ENCODE results near the gene TTC22.
"Not testable (repeated sequence)": the region's sequence is repeated elsewhere in the genome, so short reads cannot be mapped to it uniquely, and the experiment has no call there.

TTC22 gene

DNA sequence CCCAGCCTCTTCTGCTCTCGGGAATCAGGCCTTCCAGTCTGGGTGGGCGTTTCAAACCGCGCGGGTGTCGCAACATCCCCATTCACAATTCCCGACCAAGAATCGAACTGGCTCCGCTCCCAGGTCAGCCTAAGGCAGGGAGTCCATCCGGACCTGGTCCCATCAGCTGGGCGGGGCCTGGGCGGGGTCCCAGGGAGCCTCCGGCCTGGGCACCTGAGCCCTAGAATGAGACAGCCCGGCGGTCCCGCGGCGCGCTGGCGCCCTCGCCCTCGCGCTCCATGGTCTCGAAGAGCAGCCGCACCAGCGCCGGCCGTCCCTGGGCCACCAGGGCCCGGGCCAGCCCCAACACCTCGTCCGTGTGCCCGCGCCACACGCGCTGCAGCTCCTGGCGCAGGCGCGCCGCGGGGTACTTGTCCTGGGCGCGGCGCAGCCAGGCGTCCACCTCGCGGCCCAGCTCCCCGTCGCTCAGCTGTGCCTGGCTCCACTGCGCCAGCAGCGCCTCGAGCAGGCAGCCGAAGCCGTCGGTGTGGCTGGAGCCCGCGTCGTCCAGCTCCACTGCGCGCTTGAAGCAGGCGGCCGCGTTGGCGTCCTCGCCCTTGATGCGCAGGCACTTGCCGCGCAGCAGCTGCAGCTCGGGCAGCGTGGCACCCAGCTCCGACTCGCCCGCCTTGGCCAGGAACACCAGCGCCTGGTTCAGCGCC is 19.9 kb downstream of the TTC22 start:
- no peak for DNase-seq

DNA sequence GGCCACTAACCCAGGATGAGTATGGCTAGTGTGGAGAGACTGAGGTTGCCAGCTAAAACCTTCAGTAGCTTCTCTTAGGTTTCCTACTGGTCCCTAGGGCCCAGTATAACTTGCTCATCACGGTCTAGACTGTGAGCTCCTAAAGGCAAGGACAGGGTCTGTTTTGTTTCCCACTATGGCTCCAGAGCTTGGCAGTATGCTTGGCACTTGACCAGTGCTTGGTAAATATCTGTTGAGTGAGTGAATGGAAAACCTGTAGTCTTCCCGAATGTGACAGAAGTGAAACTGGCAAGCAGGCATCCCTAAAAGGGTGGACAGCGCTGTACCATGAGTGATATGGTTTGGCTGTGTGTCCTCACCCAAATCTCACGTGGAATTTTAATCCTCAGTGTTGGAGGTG is 23.7 kb downstream of the TTC22 start:
- DNase-seq = no peak

DNA sequence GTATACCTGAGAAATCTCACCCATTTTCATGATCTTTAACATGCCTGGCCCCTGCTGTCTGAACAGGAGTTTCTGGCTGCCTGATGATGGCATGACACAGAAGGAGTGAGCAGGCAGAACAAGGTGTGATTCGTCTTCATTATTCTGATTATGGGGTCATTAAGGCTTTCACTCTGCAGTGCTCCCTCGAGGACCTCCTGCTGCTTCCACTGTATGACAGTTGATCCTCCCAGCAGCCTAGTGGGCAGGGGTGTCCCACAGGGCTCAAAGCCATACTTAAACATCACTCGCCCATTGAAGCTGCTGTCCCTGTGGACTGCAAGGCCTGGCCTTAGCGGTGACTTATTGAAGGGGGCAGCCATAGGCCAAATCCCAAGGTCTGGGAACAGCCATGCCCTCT is 24.1 kb downstream of the TTC22 start:
- no peak for DNase-seq

DNA sequence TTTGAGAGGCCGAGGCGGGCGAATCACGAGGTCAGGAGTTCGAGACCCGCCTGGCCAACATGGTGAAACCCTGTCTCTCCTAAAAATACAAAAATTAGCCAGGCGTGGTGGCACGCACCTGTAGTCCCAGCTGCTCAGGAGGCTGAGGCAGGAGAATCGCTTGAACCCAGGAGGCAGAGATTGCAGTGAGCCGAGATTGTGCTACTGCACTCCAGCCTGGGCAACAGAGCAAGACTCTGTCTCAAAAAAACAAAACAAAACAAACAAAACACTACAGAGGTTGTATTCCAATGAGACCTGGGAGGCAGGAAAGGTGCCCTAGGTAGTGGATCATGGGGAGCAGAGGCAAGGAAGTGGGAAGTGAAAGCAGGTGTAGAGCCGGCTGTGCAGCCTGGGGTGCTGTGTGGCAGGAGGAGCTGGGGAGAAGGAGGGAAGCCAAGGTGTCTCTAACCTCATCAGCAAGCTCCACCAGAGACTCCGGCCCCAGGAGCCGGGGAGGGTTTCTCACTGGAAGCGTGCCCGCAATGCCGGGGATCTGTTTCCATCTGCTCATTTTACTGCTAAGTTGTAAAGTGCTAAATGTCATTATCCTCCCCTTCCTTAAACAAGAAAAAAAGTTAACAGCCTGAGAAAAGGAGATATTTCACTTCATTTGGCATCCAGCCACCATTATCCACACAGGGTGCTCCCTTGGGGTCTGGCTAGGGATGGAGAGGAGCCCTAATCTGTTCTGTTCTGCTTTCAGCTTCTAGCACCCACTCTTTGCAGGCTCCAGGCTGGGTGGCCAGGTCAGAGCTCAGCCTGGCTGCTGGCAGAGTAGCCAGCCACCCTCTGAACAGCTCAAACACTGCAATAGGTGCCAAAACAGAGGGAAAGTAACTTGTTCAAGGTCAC is 25.0 kb downstream of the TTC22 start:
- DNase-seq = not testable (repeated sequence)

DNA sequence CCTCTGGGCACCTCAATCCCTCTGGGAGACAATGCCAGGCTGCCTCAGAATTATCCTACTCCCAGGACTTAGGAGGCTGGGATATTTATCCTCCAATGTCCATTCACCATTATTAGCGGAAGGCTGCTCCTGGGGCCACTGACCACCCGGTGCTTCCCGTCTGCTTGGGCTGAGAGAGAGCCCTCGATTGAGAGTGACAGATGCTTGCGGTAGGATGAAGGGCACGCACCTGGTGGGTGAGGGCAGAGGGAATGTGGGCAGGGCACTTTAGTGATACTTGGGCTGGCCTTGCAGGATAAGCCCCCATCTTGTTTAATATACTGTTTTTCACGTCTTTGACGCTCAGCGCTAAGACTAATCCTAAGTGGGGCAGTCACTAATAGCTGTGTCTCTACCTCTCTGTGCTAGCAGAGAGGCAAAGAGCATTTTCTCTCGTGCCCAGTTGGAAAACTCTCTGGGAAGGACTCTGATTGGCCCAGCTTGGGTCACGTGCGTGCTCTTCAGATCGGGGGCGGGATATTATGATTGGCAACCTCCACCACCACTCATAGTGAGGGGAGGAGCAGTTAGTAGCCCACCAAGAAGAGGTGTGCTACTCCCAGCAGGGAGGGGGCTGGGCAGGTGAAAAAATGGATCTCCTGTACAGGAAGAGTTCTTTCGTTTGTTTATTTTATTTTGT is 26.2 kb downstream of the TTC22 start:
- peak; percentile 42 for DNase-seq

DNA sequence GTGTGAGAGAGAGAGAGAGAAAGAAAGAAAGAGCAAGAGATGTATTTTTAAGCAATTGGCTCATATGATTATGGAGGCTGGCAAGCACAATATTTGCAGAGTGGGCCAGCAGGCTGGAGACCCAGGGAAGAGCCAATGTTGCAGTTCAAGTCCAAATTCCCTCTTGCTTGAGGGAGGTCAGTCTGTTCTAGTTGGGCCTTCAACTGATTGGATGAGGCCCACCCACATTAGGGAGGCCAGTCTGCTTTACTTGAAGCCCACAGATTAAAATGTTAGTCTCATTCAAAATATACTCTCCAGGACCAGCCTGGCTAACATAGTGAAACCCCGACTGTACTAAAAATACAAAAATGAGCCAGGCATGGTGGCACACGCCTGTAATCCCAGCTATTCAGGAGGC is 28.2 kb downstream of the TTC22 start:
- DNase-seq = no peak

DNA sequence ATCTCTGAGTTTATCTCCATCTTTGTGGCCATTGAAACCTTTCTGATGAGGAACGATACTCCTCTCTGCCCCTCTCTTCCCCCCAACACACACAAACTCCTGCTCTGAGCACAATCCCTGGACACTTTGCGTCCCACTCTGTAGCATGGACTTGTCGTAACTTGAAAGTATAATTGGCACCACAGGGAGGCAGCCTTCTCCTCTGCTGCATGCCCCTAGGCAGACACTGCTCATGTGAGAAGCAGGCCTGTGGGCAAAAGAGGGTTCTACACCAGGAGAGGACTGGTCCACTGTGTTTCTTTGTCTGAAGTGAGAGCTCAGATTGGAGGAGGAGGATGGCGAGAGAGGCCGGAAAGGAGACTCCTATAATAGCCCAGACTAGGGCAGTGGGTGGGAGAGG is 33.0 kb downstream of the TTC22 start:
- DNase-seq = peak; percentile 58

DNA sequence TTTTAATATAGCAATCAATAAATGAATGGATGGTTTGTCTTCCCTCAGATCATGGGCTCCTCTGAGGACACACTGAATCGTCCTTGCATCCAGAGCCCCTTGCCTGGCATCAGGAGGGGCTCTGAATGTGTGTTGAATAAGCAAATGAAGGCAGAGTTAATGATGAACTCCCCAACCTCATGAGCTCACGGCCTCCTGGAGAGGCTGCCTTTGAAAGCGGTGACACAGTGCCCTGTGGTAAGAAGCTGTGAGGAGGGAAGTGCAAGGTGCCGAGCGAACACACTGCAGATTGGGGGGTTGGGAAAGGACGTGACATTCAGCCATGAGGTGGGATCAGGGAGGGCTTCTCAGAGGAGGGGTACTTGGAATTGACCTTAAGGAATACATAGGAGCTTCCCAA is 33.6 kb downstream of the TTC22 start:
- no peak for DNase-seq

DNA sequence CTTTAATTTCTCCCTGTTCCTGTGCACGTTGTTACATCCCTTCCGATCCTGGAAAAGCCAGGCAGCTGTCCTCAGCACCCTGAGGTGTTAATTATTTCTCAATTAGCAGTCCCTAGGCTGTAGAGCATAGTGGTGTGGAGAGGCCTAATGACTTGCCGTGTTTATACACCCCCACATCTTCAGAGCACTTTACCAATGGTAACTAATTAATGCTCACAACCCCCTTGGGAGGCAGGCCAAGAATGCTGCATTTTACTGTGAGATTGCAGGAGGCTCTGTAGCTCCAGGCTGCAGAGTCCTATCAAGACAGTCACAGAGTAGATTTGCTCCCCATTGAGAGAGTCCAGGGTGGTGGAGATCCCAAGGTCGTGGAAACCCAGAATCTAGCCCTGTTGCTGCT is 34.4 kb downstream of the TTC22 start:
- no peak for DNase-seq

DNA sequence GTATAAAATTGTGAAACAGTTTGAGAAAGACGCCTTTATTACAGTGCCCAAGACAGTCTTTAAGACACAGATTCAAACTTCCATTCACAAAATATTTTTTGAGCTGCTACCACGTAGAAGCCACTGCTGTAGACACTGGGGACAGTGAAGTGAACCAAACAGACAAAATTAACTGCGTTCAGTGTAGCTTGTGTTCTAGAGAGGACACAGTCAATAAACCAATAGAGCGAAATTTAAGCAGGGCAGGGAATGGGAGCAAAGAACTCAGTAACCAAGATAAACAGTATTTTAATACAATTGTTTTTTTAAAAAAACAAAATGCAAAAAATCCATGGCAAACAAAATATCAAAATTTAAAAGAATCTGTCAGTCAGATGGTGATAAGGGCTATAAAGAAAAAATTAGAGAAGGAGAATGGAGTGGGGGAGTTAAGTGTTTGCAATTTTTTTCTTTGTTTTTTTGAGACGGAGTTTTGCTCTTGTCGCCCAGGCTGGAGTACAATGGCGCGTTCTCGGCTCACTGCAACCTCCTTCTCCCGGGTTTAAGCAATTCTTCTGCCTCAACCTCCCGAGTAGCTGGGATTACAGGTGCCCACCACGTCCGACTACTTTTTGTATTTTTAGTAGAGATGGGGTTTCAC is 36.1 kb downstream of the TTC22 start:
- DNase-seq = no peak

DNA sequence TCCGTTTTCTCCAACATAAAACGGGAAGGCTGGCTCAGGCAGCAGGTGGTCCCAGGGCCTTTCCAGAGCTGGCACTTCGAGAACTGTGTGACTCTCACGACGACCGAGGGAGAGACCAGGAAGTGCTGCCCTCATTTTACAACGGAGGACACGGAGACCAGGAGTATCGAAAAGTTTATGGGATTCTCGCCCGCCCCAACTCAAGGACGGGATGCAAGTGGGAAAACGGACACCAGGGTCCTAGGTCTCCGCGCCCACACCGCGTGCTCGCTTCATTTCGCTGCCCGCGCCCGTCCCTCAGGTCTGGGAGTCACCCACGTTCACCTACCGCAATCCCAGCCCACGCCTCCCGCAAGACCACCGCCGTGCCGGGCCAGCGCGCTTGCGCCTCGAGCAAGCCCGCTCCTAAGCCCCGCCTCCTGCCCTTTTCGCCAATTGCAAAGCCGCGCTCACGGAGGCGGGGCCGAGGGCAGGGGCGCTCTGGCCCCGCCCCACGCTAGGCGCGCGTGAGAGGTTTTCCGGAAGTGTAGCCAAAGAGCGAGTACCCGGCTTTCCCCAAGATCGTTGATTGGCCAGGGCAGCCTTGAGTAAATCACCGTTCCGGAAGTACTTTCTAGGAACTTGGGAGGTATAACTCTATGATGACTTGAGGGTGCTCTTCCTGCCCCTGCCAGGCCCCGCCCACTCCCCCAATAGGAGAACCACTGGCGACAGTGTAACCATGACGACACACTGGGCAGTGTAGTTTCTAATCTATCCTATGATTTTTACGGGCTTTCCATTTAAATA is 36.8 kb downstream of the TTC22 start, which contains the start of gene PARS2:
Gene PARS2, minus strand, starts transcription at position 391 of the 789 bp plus-strand sequence. CDS start 5,362 bp downstream, outside the sequence.
- peak; percentile 100 for DNase-seq

DNA sequence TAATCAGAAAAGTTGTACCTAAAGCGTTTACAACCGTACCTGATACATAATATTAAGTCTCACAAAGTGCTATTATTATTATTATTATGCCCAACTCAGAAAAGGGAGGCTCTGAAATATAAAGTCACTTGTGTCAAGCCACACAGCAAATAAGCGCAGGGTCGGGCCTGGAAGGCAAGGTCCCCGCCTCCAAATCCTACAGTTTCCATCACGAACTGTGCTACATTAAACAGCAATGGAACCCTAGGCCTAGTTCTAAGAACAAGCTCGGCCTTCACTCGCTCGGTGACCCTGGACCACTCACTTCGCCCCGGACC is 37.3 kb downstream of the TTC22 start:
- DNase-seq = peak; percentile 57

DNA sequence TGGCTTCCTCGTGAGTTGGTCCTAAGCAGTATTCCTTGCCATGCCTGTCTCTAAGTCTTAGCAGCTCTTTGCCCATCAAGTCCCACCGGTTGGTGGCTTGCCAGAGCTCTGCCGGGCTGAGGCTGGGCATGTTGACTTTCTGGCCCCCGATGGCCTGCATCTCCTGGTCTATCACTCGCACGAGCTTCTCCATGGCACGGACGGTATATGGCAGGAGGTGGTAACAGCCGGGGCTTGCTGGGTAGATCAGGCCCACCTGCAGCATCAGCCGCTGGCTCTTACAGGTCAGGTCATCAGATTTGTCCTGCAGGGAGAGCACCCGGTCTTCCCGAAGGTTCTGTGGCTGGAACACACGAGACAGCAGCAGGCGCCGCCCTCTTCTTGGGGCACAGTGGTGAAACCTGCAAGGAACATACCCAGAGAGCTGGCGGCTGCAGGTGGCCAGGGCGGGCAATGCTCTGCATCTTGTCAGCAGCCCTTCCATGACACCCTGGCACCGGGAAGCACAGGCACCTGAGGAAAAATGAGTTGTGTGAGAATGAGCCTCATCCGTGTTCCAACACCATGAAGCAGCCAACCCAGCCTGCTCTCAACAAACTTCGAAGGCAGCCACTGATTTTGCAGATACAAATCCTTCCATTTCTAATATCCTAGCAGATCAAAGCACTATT is 42.3 kb downstream of the TTC22 start:
- DNase-seq = no peak

DNA sequence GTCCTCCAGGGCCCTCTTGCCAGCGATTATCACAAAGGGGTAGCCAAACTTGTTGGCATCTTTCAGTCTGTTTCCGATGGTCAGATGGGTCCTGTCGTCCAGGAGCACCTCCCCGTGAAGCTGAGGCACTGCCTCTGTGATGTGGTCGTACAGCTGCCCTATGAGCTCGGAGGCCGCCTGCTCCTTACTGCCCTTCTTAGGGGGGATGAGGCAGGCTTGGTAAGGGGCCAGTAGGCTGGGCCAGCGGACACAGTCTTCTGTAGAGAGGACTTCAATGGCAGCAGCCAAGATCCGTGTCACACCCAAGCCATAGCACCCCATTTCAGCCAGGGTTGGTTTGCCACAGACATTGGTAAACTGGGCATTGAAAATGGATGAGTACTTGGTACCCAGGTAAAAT is 43.3 kb downstream of the TTC22 start:
- no peak for DNase-seq

DNA sequence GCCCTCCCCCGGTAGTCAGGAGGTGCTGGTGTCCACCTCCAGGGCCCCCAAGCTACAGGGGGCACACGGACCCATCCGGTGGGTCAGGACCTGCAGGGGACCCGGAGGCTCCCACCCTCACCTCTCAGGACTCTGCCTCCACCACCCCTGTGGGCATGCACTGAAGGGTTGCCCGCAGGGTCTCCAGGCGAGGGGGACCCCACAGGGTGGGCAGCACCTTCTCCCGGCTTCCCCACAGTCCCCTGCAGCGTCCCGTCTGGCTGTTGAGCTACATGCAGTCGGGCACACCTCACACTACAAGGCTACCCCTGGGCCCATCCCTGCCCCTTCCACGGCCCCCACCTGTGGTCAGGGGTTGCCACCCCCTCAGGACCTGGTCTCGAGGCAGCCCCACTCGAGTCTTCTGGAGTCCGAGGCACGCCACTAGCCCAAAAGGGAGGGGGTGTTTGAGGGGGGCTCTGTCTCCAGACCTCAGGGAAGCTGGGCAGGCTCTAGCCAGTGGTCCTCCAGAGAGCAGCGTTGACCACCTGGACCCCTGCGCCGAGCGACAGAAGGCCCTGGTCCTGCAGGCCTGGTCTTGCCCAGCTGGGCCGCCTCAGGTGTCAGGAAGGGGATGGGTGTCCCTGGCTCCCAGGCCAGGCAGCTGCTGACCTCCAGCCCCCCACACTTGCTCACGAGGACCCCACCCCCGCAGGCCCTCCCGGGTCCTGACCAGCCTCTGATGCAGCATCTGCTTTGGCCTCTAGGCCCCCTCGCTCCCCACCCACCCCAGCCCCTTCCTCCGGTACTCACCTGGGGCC is 46.4 kb downstream of the TTC22 start:
- no peak for DNase-seq

DNA sequence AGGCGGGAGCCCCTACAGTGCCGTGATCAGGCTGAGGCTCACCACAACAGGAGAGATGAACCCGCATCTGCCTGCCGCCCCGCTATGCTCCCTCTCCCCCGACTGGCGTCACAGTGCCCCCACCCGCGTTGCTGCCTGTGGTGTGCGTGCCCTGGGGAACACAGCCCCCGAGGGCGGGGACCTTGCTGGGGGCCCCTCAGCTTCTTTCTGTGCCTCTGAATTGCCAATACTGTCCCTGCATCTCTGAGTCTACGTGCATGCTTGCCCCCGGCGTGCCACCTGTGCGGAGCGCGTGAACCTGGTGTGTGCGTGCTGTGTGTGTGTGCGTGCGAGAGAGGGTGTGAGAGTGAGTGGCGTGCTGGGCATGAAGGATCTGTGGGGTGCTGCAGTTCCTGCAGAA is 47.1 kb downstream of the TTC22 start:
- DNase-seq = peak; percentile 23

DNA sequence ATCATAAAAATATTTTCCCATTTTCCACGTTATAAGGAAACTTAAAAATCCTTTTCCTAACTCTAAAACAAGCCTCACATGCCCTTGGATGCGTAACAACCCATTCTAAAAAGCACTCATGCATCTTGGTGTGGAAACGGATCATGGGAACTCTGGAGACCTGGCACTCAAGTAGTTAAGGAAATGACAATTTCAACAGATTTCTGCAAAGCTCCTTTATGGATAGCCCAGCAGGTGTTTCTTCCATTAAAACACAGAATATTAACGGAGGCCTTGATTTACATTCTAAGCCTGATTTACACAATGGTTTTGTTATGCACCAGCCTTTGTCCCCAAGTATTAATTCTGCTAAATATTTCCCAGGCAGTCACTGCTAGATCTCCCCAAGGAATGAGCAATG is 49.7 kb downstream of the TTC22 start:
- no peak for DNase-seq

DNA sequence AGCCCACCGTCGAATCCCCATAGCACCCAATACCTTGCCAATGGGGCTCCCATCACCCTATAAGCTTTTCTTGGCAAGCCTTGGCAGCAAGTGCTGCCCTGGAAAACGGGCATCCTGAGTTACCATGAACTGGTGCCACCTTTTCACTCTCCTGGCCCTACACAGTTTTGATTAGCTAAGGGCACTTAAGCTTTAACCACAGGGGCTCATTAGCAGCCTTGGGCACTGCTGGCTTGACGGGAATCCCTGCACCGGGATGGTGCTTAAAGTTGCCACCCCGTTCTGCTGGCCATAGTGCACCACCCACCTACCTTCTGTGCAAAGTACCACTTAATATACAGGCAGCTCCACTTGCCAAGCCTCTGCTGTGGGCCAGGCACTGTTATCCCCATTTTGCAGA is 50.5 kb downstream of the TTC22 start:
- DNase-seq = no peak

DNA sequence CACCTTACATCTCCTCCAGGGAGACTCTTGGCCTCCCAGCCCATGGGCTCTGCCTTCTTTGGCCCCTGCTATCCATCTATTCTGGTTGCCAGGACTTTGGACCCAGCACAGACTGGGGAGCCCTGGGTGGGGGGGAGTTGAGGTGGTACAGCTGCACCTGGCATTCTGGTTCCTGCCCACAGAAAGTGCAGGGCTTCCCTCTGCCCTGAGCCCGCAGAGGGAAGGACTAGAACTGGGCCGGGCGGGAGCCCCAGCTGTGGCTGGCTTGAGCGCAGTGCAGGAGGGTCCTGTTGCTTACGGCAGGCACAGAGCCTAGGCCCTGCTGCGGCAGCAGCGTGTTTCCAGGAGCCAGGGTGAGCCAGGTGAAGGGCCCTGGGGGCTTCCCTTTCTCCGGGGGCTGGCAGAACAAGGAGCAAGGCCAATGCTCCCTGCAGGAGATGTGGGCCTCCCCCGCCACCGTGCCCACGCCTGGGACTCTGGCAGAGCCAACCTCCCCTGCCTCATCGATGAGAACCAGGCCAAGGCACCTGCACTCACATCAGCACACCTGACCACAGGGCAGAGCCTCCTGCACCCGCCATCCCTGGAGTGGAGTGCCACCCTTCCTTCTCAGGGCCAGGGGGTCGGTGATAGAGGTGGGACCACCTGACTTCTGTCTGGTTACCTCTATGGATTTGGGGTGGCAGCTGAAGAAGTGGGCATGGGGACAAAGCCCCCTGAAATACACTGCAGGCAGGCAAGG is 52.9 kb downstream of the TTC22 start:
- no peak for DNase-seq

DNA sequence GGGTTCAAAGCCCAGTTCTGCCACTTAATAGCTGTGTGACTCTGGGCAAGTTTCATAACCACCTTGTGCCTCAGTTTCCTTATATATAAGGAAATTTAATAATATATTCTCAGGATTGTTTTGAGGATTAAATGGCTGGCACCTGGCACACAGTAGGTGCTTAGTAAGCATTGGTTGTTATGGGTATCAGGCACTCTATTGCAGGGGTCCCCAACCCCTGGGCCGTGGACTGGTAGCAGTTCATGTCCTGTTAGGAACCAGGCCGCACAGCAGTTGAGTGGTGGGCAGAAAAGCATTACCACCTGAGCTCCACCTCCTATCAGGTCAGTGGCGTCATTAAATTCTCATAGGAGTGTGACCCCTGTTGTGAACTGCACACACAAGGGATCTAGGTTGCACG is 55.3 kb downstream of the TTC22 start:
- DNase-seq = no peak
